ENCODE results near the gene SLC7A1.

The SLC7A1 gene

DNA sequence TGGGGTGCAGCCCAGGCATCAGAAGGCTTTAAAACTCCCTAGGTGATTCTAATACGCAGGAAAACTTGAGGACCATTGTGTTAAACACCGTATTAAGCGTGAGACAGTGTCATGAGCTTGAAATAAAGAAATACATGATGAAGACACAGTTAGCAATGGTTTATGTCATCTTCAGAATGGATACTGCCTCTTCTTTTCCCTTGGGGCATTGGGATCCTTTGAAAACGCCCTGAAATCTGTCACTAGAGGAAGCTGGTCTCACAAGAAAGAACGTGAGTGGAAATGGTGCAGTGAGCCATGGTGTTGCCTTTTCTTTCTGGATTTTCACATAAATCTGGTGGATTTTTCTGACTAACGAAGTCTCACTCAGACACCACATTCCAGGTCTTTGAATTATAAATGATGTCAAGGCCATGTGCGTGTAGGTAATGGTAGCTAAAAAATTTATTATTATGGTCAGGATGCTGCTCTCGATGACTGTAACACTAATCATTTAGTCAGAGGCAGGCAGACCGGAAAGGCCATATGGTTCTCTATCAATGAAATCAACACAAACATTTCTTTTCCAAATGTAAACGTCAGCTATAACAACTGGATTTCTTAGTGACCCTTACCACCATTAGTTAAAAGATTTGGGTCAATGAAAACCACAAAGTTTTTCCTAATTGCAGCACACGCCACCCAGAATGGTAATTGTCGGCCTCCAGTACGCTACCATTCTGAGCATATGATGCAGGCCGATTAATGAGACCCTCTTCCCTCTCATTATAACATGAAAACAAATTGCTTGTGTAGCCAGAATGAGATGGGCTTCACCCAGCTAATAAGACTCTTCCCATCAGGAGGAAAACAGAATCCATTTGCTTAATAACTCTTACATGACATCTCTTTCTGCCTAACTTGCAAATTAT is 105.6 kb downstream of the SLC7A1 start:
- DNase-seq (ENCODE audit: low spot score) = no peak

DNA sequence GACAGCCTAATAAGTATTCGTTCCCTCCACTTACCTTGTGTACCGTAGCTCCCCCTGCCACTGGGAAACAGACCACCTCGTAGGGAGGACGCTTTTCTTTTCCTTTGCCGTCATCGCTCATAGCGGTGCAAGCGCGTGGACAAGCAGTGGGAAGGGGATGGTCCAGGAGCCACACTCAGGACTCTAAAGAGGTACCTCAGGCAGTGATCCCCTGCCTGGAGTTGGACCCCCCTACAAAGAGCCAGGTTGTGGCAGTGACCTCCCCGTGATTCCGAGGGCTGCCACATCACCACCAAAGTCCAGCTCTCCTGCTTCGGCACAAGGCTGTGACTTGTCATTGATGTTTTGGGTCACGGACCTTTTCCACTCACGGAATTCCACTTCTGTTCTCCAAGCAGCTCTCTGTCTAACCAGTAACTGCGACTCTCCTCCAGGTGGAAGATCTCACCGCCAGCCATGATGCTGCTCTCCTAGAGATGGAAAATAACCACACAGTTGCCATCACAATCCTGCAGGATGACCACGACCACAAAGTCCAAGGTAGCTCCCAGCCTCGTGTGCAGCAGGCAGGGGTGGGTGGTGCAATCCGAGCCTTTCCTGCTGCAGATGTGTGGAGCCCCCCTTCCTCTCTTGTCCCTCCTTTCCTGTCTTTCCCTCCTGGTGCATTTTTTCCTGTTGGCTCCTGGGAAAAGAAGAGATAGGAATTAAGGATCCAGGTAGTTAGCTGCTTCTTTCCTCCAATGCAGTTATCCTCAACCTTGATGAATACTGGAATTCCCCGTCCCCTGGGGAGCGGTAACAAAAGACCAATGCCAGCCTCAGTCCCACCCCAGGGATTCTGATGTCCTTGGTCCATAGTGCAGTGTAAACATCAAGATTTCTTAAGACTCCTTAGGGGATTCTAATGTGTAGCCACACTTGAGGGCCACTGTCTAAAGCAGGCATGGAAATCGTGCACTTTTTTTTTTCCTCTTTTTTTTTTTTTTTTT is 107.7 kb downstream of the SLC7A1 start:
- no peak for DNase-seq (ENCODE audit: low spot score)

DNA sequence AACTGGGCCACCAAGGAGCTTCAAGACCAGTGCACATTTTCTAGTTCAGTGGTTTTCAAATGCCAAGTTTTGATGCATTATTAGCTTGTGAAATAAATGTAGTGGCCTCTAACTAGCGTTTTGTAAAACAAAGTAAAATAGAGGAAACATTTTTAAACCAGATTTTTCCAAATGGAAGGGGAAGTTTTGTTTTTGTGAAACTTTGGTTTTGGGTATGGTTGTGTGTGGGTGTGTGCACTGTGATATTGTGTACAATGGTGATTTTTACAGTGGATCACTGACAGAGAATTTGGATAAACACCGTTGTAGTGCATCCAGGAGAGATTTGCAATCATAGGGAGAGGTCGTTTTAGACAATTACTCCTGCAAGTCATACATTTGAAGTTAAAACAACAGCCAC is 108.9 kb downstream of the SLC7A1 start:
- DNase-seq (ENCODE audit: low spot score) = no peak

DNA sequence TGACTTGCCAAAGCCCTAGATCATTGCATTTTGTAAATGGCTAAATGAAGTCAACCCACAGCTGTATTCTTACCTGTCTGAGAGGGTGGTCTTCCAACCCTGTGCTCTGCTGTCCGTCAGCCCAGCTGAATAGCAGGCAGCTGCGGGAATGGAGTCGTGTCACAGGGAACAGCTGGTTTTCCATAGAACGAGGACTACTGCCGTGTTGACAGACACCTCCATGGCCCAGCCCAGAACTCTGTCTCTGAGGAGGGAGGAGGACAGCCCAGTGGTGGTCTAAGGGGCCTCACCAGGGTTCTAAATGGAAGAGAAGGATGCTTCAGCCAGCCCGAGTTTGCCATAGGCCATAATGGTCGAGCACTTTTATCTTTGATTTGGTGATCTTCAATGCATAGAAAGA is 110.7 kb downstream of the SLC7A1 start:
- no peak for DNase-seq (ENCODE audit: low spot score)

DNA sequence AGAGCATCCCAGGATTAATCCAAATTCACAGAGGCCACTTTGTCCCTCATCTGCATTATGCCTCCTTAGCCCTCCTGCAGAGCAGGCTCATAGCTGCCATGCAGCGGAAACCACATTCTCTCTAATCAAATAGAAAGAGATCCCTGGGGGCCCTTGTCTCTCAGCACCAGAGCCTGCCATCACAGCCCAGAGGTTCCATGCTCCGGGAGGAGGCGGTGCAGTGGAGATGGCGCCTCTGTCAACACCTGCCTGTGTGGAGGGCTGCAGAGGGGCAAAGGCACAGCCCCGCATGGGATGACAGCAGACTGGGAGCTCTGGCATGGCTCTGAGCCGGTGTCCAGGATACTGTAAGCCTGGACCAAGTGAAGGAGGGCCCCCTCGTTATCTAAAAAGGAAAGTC is 111.3 kb downstream of the SLC7A1 start:
- peak; percentile 35 for DNase-seq (ENCODE audit: low spot score)

DNA sequence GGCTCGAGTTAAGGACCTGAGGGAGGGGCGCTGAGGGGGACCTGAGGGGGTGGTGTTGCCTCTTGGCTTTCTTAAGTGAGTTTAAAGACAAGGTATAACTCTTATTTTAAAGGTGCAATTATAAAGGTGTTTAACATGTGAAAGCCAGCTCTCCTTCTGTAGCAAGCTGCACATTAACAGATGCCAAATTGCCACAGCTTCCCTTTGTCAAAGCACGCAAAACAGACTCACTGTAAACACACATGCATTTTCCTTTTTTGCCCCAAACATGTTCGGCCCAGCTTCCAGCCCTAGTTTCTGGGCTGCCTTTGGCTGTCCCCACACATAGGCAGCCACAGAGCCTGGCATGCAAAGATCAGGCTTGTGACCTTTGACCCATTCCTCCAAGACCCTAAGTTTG is 111.9 kb downstream of the SLC7A1 start:
- DNase-seq (ENCODE audit: low spot score) = no peak

DNA sequence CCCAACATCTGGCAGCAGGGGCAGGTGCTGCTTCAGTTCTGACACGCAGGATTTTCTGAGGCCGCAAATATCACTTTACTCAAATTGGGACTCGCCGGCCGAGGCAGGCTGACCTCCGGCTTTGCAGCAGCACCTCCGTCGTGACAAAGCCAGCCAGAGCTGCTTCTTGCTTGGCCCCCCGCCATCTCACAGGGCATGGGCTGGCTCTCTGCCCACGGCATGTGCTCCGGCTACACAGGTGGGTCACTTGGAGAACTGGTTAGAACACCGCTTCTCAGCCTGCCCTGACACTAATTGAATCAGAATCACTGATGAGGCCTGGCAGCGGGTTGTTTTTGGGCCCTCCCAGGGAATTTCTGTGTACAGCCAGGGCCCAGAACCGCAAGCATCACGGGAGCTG is 112.3 kb downstream of the SLC7A1 start:
- no peak for DNase-seq (ENCODE audit: low spot score)

DNA sequence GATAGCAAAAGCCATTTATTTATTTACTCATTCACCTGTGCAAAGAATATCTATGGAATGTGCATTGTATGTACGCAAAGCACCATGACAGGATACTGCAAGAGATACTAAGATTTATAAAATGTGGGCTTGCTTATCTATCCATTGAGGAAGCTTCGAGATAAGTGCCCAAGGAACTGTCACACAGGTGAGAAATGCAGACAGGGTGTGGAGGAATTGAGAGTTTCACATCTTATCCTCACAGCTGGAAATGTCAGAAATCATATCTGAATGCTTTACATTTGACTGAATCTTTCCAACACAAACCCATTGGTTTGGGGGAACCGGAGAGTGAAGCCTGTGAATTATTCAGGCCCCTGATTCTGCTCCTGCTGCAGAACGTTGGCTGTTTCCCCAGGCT is 113.0 kb downstream of the SLC7A1 start:
- DNase-seq (ENCODE audit: low spot score) = no peak

DNA sequence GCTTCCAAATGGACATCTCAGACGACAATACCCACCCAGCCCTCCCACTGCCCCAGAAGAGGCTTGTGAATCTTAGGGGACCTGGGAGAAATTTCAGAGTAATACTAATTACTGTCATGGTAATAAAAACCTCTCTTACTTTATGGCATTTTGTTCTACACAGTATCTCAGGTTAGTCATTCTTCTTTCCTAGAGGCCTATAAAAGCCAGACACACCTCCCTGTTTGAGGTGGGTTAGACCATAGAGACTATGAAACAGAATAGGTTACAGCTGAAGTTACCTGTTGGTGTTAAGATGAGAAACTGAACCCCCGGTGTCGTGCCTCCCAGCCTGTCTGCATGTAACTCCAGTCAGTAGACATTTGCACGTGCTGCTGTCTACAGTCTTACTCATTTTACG is 113.9 kb downstream of the SLC7A1 start:
- DNase-seq (ENCODE audit: low spot score) = no peak

DNA sequence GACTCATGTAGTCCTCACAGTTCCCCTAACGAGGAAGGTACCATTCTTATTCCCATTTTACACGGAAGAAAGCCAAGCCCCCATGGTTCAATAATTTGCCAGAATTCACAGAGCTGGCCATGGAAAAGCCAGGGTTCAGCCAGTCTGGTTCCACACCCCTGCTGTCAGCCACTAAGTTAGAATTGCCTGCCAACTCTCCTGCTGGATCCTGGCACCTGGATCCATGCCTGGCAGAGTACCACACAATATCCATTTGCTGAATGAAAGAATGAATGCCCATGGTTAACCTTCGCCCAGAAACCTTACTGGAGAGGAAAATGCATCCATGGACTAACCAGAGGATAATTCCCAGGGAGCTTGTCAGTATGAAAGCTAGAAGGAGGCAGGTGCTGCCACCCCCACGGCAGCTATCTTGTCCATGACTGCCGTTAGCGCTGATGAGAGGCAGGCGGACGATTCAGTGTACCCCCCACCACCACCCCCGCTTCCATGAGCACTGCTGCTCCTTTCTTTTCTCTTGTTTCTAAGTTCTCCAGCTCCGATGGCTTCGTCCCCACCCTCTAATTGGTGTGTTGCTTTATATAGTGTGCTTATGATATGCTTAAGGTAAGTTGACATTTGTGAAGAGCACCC is 114.5 kb downstream of the SLC7A1 start:
- no peak for DNase-seq (ENCODE audit: low spot score)

DNA sequence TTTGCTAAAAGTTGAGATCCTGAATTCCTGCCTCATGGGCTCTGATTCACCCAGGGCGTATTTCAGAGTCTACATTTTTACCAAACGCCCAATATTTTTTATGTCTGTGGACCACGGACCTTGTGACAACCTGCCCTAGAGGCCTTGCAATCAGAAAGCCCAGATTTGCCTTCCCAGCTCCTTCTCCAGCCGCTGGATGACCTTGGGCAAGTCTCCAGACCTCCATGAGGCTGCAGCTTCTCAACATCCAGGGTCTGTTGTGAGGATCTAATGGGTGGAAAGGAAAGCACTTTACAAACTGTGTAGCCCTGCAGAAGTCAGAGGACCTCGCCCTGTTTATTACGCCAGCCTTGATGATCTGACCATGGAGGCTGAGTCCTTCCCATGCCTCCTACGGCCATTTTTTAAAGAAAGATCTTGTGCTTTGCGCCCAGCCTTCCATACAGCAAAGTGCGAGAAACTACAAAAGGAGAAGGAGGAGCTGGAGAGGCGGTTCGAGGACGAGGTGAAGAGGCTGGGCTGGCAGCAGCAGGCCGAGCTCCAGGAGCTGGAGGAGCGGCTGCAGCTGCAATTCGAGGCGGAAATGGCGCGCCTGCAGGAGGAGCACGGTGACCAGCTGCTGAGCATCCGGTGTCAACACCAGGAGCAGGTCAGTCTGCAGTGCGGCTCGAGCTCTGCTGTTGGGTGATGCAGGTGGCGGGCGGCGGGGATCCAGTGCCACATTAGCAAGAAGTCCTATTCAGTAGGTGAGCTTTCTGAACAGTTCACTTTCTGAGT is 115.6 kb downstream of the SLC7A1 start:
- no peak for DNase-seq (ENCODE audit: low spot score)

DNA sequence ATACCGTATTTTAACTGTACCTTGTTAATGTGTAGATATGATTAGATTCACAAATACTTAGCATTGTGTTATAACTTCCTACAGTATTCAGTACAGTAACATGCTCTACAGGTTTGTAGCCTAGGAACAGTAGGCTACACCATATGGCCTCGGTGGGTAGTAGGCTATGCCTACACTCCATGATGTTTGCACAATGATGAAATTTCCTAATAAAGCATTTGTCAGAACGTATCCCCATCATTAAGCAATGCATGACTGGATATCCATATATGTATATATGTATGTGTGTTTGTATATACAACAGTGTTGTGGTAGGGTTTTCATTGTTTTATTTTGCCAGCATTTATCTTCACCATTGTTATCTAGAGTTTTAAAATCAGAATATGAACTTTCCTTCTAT is 119.4 kb downstream of the SLC7A1 start:
- DNase-seq (ENCODE audit: low spot score) = no peak

DNA sequence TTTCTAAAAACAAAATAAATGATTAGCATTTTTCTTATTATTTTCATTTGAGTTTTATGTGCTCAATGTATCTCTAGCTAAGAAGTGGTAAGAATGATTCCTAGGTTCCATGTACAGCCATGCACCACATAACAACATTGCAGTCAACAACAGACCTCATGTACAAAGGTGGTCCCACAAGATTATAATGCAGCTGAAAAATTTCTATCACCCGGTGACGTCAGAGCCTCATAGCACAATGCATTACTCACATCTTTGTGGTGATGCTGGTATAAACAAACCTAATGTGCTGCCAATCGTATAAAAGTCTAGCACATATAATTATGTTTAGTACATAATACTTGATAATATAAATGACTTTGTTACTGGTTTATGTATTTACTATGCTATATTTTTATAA is 120.5 kb downstream of the SLC7A1 start:
- DNase-seq (ENCODE audit: low spot score) = no peak

DNA sequence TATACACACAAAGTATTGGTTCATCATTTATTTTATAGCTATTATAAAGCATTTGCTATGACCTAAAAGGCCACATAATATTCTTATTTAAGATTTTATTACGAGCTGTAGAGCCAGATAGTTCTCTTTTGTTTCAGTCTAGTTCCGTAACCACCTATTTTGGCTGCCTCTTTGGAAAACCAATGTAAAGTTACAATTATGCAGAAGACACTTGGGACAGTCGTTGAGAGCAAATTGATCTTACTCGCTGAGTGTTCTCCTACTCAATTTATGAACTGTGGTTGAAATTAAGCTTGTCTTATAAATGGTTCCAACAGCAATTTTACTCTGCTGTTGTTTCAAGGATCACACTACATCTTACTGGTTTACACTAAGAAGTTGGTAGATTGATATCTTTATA is 122.3 kb downstream of the SLC7A1 start:
- no peak for DNase-seq (ENCODE audit: low spot score)

DNA sequence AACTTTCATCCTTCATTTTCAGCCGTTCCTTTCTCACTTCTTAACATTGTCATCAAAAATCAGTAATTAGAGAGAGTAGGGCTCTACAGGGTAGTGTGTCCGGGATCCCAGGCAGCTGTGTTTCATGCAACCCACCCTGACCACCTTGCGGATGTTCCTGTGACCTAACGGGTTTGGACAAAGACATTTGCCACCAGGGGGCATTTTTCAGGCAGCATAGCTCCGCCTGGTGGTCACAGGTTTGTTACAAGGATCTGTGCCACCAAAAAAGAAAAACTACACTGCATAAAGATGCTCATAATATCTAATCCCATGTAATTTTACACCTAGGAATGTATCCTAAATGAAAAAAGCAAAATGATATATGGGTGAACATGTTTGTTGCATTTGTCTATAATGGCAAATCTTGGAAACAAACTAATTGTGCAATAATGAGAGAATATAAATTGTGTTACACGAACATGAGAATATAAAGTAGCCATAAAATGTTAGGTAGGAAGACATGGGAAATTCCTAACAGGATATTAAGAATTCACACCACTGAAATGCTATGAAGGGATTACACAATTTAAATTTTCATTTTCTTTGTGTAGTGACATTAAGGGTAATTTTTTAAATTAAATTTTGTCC is 123.0 kb downstream of the SLC7A1 start:
- DNase-seq (ENCODE audit: low spot score) = peak; percentile 71

DNA sequence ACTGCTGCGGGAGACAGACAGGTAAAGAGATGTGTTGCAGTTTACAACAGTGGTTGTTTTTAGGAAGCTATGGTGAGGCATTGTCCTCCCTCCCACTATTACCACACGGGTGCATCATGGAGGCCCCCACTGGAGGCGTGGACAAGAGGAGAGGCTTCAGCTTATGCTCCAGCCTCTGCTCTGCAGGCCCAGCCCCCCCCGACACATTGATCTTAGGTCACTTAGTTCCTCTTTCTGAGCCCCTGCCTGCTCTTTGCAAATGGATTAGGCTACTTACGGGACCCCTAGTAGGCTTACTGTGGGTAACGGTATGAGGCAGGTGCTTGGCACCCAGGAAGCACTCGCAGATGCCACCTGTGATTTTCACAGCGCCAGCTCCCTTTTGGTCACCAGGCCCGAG is 123.9 kb downstream of the SLC7A1 start:
- DNase-seq (ENCODE audit: low spot score) = no peak

DNA sequence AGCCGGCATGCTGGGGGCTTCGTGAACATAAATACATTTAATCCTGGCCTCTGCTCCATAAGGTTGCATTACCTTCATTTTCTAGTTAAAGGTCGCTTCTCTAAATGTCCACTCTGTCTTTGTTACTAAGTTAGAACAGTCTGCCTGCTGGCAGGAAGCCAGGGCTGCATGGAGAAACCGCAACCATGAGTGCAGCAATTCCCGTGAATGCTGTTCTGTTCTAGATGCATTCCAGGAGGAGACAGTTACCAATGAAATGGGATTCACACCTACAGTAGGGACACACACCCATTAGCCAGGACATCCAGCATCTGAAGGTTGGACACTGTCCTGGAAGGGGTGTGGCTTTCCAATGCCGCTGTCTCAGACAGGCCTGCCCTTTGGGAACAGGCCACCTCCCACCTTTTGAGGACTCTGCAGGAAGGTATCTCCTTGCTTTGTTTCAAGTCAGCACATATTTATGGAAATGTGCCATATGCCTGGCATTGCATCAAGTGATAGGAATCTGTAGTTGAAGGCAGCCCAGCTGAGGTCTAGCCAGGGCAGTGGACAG is 129.7 kb downstream of the SLC7A1 start:
- DNase-seq (ENCODE audit: low spot score) = no peak

DNA sequence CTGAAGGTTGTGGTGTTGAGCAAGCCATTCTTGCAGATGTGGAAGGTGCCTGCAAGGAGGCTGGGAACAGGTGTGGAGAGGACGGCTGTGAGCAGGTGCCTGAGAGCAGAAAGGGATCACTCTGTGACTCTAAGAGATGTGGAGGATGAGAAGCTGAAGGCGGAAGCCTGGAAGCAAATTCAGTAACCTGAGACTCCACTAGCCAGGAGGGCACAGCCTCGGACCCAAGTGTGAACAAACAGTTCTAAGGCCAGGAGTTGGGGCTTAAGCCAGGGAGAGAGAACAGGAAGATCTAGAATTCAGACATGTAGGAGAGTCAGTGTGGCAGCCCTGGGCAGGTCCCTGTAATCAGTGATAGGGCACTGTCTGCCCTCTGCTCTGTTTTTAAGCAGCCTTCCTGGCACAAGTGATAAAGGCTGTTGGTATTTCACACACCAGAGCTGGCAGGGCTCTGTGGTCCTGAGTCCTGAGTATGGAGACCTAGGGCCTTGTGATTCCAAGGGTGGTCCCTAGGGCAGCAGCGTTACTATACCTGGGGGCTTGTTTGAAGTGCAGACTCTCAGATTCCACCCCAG is 131.3 kb downstream of the SLC7A1 start:
- no peak for DNase-seq (ENCODE audit: low spot score)

DNA sequence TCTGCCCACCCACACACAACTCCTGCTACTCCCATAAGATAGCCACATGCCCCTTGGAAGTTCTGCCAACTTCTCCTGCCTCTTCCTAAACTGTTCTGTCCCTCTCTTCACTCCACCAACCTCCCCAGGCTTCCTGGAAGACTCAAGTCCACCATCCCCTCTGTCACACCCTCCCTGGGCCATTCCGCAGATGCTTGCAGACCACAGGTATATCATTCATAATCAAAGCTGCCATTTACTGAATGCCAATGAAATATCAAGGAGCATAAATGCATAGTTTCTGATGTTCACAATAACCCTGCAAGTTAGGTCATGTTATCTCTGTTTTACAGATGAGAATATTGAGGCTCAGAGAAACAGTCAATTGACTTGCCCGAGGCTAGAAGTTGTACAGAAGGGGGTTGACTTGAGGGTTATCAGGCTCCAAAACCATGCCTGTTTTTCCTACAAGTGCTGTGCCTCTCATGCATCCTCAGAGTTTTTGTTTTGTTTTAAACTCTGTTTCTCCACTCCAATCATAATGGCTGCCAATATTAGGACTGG is 135.6 kb downstream of the SLC7A1 start:
- DNase-seq (ENCODE audit: low spot score) = no peak

Measured in iPS-NIHi11 (cell line).